Activated CD4-positive, alpha-beta T cell treated with anti-CD3 and anti-CD28 coated beads, Interleukin-2, amount 50 U/mL, for 16 hours (primary cell): ENCODE data around the gene SLC16A7.

Experiments
- DNase-seq: peaks from one replicate; pipeline ENCODE4 v3.0.0-alpha.2; 2020

SLC16A7 gene

DNA sequence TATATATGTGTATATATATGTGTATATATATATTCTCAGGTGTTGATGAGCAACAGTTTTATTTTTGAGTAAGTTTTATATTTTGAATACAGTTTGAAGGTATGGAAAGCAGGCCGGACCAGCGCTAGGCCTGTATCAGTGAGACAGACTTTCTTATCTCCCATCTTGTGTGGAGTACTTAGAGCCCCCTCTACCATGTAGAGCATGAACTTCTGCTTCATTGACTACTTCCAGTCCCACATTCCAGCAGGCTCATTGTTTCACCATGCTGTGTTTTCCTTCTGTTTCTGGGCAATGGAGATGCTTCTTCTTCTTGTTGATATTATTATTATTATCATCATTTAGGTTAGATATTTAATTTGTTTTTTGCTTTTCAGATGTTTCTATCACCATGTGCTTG lies 76.4 kb downstream of the SLC16A7 start:
- DNase-seq = no peak

DNA sequence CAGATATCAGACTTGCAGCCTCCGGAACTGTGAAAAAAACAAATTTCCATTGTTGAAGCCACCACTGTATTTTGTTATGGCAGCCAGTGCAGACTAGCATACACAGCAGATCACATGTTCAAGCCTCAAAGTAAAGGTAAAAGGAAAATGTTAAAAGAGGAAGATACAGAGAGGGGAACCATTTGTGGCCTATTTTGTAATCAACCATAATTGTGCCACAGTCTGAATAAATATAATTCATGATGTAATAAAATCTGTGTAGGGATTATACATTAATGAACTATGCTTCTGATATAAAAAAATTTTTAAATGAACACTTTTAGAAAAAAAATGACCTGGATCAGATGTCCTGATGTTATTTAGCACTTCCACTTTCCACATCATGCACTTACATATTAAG lies 79.6 kb downstream of the SLC16A7 start:
- no peak for DNase-seq

DNA sequence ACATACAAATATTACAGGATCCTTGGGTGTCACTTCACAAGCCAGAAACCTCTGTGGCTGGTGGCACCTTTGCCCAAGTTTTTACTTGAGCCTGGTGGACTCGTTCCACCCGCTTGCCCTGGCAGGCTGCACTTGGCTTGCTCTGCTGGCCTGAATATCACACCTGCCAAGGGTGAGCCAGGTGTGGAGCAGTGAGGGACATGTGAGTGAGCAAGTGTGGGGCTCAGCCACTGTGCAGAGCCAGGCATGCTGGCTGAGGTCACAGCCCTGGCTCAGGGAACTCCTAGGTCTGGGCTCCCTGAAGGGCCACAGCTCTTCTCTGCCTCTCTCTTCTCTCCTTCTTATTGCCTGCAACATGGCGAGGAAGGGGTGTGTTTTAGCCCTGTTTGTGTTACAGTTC lies 82.0 kb downstream of the SLC16A7 start:
- no peak for DNase-seq

DNA sequence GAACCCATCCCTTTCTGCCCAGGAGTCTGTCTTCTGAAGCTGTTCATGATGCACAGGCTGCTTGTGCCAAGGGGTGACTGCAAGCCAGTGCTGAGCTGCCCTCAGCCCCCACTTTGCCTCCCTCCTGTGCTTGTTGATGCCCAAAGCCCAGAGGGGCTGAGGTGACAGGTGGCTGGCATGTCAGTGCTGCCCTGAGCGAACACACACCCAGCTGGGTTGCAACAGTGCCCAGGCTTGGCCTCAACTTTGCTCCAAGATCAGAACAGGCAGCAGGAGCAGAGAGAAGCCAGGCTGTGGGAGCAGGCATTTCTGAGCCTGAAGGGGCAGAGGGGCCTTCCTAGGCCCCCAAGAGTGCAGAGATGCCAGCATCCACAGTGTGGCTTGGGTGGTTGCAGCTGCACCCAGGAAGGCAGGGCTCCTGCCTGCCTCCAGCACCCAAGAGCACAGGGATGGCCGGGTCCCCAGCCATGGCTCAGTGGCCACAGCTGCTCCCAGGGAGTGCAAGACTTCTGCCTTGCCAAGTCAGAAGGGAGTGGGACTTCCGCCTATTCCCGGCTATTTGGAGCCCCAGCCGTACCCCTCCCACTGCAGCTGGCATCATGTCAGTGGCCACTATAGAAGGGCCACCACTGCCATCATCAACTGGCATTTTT lies 83.1 kb downstream of the SLC16A7 start:
- DNase-seq = no peak

DNA sequence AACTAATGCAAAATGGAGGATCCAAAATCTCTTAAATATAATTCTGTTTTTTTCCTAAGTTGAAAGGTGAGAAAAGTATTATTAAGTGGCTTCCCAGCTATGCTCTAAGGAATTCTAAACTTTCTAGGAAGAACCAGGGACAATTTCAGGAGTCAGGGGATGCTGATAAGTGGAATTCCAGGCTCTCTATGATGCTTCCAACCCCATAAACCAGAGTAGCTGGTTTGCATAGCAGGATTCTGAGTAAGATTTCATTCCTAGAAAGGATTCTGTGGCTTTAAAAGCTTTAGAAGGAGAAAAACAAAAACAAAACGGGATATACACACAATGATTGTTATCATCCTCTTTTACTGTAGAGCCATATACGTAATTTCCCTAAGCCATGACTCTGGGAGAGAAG lies 93.9 kb downstream of the SLC16A7 start:
- no peak for DNase-seq

DNA sequence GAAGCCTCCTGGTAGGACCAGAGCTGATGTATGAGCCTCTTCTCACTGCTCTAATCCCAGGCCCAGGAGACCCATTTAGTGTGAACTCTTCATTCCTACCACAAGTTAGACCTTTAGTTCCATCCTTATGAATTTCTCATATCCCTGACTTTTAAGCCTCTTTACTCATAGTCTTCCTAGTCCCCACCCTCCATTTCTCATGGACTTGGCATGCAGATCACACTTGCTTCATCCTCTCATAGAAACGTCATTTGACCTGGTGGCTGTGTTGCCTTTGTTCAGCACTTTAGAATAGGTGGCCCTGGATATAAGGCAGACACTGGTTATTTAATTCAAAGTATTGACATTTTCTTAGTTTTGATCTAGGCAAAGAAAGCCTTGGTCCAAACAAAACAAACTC lies 99.5 kb downstream of the SLC16A7 start:
- DNase-seq = no peak

DNA sequence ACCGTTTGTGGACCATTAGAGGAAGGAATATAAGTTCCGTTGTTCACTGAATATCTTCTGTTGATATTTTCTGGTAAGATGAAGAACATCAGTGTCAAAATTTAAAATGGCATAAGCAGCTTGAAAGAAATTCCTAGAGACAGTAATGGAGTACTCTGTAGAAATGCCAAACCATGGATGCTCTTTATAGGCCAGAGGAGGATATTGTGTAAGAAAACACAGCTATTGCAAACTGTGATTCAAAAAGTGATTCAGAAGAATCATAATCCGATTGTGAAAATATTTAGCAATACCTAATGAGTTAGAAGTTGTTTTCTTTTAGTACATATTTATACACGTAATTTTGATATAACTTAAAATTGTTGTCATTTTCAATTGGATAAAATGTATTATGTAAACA lies 102.8 kb downstream of the SLC16A7 start:
- no peak for DNase-seq

DNA sequence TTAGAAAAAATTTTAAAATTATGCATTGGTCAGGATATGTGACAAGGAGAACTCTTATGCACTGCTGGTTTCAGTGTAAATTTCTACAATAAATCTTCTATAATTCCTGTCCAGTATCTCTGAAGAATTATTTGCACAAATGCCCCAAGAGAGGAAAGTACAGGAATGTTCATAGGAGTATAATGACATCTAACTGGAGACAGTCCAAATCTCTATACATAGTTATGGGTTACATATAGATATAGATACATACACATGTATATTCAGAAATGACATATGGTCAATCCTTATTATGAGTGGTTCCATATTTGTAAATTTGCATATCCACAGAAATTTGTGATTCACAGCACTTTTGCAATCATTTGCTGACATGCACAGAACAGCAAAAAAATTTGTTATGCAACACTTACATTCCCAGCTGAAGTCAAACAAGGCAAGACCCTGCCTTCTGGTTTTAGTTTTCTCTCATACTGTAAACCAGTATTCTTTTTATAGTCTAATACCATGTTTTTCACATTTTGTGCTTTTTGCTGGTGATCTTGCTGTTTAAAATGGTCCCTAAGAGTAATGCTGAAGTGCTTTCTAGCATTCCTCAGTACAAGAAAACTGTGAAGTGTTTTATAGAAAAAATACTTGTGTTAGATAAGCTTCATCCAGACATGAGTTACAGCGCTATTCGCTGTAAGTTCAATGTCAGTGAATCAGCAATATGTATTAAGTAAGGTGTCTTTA lies 103.8 kb downstream of the SLC16A7 start:
- DNase-seq = no peak

DNA sequence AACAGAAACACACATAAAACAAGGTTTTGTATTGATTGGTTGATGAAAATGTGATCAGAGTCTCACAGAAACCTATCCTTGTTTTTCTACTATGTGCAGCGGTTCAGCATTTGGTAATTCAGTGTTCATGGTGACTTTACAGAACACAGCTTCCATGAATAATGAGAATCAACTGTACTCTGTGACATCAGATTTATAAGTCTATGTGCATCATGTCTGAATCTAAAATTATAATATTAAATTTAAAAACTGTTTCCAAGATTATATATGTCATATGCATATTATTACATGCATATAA lies 104.3 kb downstream of the SLC16A7 start:
- DNase-seq = no peak

DNA sequence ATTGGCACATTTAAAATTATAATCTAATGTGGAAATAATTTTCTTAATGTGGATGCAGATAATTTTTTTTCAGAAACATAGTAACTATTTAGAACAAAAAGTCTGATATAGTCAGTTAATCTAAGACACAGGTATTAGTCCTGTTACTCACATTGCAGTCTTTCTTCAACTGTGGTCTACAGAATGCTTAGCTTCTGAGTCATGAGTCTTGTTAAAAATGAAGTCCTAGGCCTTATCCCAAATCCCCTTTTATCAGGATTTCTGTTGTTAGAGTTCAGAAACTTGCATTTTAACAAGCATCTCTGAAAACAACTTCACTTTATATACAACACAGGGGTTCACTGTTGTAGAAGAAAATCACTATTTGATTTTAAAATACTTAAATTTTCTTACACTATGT lies 112.2 kb downstream of the SLC16A7 start:
- DNase-seq = no peak

DNA sequence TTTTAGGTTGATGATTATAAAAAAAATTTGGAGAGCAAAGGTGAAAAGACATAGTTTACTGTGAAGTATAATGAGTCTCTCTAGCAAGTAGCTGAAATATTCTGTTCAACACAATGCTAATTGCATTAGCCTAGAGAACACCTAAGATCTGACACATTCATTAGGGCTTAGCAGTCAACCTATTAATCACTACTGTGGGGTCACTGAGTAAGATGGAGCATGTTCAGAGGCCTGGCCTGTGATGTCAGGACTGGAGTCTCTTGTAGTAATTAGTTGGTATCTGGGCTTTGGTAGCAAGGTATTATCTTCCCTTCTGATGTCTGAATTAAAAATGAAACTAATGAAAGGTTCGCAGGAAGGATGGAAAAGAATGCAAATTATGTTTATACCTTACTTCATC lies 112.7 kb downstream of the SLC16A7 start:
- DNase-seq = no peak

DNA sequence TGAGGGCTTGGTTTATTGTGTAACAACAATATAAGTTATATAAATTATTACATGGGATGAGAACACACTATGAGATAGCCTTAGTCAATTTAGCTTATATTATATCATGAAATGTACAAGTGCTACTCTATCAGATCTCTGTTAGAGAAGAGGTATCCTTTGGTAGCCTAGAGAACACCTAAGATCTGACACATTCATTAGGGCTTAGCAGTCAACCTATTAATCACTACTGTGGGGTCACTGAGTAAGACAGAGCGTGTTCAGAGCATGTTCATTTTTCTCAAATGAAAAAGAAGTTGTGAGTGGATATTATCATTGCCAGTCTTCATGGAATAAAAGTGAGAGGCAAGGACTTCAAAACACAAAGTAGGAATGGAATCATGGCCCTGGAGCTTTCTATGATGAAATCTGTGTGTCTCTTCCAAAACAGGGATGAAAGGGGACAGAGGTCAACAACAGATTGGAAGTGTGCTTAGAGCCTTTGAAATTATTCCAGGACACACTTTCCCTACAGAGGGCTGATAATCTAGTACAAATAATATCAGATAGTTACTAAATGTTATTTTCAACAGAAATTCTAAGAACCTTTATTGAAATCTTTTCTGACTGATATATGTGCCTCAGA lies 114.3 kb downstream of the SLC16A7 start:
- no peak for DNase-seq

DNA sequence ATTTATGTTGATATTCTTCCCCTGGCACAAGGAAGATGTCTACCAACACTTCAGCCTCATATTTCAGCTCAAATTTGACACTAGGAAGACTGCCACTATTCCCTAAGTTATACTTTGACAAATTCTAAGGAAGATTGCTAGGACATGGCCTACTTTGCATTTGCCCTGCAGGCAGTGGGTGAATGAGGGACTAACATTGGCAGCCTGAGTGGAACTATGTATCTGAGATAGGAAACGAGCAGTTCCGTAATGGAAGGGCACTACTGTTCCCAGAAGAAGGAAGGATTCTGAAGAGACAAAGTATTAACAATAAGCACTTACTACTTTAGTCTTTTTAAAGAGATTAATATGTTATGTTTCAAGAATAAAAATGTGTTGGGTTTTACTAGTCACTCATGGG lies 115.1 kb downstream of the SLC16A7 start:
- no peak for DNase-seq

DNA sequence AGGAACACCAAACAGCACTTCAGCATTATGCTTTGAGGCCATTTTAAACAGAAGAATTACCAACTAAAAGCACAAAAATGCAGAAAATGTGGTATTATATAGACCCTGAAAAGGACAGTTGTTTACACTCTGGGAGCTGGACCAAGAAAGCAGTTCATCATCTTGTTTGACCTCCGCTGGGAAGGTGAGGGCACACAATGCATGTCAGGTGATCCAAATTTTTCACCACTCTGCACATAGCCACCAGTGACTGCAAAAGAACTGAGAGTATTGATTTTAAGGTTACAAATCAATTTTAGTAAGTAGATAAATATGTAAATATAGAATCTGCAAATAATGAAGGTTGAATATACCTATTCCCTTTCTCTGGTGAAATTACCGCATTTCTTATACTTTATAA lies 119.6 kb downstream of the SLC16A7 start:
- no peak for DNase-seq

DNA sequence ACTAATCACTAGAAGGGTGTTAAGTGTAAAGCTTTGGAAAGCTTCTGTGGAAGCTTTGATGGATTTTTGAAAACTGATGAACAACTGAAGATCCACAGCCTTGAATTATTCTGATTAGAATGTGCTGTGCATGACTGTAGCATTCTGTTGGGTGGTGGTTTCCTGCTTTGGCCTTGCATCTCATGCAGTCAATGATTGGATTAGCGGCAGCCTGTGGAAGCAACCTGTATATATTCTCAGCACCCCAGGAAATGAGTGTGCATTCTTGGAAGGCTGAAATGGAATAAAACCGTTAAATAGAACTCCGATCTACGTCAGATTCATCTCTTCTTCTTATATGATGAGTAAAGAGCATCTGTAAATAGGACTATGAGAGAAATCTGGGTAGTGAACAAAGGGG lies 120.2 kb downstream of the SLC16A7 start:
- no peak for DNase-seq

DNA sequence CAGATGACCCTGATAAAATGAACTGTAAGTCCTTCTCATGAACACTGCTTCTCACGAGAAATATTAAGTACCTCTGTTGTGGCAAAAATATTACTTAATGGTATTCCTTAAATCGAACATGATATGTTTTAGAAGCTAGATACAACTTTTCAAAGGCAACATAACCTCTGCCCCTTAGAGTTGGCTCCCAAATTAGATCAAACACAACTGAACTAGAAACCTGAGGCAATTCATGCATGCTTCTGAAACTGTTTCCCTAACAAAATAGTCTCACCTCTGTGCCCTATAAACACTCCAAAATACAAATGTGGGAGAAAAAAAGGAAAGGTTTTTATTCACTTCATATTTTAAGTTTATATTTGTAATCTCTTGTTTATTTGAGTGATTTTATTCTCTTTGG lies 121.6 kb downstream of the SLC16A7 start:
- no peak for DNase-seq

DNA sequence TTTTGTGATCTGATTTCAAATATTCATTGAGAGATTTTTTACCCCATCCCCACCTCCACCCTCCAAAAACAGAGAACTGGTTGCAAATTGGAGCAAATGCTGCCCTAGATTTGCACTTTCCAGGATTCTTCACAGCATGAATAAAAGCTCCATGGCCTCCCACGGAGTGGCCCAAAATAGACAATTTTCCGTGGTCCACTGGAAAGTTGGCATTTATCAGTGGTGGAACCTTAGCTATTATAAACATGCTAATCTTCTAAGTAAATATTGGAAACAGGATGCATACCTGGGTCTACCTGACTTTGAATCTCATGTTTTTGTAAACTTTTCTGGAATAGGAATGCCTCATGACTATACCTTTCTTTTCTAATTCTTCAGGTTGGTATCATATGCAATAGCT lies 123.9 kb downstream of the SLC16A7 start:
- no peak for DNase-seq

DNA sequence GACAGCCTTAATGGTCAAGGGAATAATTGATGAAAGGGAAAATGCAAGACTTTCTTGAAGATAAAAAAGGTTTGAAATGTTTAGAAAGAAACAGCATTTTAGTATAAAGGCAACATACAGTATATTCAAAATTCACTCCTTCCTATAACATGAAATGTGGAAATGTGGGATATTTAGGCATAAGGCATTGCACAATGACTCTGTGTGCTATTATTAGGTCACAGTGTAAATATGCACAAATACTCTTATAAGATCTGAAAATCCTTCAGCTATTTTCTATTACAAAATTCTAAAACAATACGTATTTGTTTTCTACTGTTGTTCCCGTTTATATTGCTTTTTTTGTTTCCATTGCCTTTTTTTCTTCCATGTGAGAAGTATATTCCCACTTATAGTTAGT lies 127.7 kb downstream of the SLC16A7 start:
- no peak for DNase-seq

DNA sequence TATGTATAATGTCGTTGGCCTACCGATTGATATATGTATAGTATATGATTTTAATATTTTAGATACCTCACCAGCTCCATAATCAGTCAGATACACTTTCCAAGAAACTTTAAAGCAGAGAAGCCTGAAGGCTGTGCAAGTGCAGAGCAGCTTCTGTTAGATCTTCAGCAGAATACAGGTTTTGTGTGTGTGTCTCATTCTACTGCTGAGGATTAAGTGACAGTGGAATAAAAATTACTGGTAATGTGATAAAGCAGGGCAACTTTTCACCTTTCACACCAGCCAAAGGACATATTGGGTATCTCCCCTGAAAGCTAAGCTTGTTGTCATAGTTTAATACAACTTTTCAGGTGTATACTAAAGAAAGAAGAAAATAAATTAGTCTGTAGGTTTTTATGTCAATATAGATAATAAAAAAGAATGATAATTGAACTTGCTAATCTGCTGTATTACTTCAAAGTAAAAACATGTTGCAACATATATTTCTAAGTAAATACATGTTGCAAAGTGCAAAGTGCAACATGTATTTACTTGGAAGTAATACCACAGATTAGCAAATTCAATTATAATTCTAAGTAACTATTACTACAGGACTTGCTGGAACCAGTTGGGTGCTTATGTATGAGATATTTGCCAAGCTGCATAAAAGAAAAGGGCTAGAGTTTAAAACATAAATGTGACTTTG lies 128.3 kb downstream of the SLC16A7 start:
- no peak for DNase-seq

DNA sequence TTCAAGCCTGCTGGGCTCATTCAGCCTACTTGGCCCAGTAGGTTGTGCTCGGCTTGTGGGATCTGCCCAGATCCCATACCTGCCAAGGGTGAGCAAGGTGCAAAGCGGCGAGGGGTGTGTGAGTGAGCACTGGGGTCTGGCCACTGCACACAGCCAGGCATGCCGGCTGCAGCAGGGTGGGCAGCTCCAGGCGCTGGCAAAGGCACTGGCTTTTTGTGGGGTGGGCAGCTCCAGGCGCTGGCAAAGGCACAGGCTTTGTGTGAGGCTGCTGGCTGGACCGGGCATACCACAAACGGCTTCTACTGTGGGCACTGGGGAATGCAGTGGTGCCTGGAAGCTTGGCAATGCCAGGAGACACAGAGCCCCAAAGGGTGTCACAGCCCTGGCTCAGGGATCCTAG lies 137.4 kb downstream of the SLC16A7 start:
- no peak for DNase-seq

DNA sequence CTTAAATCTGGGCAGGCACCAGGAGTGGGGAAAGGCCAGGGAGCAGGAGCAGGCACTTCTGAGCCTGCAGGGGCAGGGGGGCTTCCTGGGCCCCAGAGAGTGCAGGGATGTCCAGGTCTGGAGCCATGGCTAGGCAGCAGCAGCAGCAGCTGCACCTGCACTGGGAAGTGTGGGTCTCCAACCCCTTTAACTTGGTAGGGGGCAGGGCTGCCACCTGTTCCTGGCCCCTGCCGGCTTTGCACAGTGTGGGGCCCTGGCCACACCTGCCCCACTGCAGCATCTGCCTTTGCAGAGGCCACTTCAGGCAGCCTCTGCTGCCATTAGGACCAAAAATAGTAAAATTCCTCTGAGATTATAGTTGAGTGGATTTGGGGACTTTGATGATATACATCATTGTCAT lies 138.5 kb downstream of the SLC16A7 start:
- DNase-seq = no peak

DNA sequence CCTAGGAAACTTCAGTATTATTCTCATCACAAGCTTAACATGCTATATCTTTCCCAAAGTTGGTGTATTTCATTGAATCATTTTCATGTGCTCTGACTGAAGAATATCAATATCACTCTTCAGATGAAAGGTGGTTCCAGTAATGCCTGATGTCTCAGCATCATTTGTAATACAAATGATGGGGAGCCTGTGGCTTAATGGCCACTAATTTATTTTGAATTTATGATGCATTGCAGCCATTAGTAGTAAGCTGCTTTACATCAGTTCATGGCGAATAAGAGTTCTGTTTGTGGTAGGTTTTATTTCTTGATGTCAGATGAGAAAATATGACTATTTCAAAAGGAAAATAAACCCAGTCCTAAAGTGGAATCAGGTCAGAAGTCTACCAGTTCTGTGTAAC lies 139.4 kb downstream of the SLC16A7 start:
- DNase-seq = no peak

DNA sequence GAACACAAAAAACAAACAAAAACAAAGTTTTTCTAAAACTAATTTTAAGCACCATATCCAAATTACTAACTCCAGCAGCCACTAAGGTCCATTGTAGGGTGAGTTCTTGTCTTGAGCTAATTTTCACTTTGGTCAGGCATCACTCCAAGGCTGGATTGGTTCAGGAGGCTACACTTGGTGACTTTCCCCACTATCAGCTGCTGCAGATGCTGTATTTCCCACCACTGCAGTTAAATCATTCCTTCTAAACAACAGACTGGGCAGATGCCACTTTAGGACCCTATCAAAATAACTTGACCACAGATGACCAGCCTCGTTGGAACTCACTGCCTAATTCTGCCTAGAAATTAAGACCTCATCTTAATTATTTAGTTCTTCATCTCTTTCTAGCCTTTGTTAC lies 140.5 kb downstream of the SLC16A7 start:
- DNase-seq = no peak

DNA sequence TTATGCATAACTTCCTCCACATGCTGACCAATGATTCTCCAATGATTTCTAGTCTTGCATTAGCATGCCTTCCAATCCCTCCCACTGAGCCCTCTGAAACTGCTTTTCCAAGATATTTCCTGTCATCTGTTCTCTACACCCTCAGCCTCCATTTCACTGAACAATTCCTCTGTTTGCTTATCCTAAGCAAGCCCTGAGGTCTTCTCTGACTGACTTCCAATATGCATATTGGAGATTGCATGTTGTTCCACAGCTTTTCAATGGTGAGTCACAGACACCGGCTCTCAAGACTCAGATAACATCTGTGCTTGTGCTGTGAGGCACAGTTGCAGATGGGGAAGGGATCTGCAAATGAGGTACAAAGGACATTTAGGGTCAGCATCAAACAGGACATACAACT lies 141.0 kb downstream of the SLC16A7 start:
- no peak for DNase-seq
